ENCODE results near the gene SLCO3A1. TPM values are rescaled to one million over a fixed set of nuclear protein-coding genes. Genes with fewer than 3 reads are reported as not detected.

Gene SLCO3A1
- total and polyA plus RNA-seq, 4 donors: 1.6 to 3.6 (median 2.4) TPM

DNA sequence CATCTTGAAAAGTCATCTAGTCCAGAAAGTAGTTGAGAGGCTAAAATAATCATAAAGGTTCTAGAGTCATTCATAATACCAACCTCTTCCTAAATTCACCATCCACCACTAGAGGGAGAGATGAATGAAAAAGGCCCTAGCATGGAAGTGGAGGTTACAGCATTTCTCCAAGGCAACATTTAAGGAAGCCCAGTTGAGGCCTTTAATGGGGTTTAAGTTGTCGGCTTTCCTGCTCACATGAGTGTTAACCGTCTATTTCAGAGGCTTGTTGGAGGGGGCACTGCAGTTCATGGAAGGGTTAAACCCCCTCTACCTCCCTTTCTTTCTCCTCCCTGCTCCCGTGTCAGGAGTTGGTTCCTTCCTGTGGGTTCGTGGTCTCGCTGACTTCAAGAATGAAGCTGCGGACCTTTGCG, 3.8 kb upstream of the SLCO3A1 start:
- H3K36me3 ChIP-seq (ENCODE audit: control insufficient read depth in 4 of 4, insufficient read depth in 3 of 4, low read depth in 1 of 4, low read length in 3 of 4): no peaks in the 10 kb centered on the region
- no peak overlapping the region for H3K27ac ChIP-seq (ENCODE audit: low read depth in 1 of 2, low read length in 2 of 2)
- H3K4me3 ChIP-seq (ENCODE audit: low read depth in 1 of 3, low read length in 3 of 3): no peak overlapping the region
- 72% methylated on average over 7 of the region's 7 CpGs for WGBS
- H3K9ac ChIP-seq (ENCODE audit: low read depth in 1 of 2, low read length in 2 of 2): no peak overlapping the region
- H3K4me1 ChIP-seq (ENCODE audit: control insufficient read depth in 4 of 4, insufficient read depth in 4 of 4, low read length in 3 of 4): peaks cover 0 to 21% (median 10%) of the 10 kb centered on the region in 4 donors
- no peaks in the 10 kb centered on the region for H3K9me3 ChIP-seq (ENCODE audit: control insufficient read depth in 4 of 4, low read length in 3 of 4)
- DNase-seq (ENCODE audit: low spot score): no peak
- TF ChIP-seq, protein P1, sequence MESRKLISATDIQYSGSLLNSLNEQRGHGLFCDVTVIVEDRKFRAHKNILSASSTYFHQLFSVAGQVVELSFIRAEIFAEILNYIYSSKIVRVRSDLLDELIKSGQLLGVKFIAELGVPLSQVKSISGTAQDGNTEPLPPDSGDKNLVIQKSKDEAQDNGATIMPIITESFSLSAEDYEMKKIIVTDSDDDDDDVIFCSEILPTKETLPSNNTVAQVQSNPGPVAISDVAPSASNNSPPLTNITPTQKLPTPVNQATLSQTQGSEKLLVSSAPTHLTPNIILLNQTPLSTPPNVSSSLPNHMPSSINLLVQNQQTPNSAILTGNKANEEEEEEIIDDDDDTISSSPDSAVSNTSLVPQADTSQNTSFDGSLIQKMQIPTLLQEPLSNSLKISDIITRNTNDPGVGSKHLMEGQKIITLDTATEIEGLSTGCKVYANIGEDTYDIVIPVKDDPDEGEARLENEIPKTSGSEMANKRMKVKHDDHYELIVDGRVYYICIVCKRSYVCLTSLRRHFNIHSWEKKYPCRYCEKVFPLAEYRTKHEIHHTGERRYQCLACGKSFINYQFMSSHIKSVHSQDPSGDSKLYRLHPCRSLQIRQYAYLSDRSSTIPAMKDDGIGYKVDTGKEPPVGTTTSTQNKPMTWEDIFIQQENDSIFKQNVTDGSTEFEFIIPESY (IDR thresholded peaks at IDR 0.05): no peak
- TF ChIP-seq RAD21 (IDR thresholded peaks at IDR 0.05) (peak; percentile 70 to 82), JUND (IDR thresholded peaks at IDR 0.05) (no peak)
- TF ChIP-seq, protein P2, sequence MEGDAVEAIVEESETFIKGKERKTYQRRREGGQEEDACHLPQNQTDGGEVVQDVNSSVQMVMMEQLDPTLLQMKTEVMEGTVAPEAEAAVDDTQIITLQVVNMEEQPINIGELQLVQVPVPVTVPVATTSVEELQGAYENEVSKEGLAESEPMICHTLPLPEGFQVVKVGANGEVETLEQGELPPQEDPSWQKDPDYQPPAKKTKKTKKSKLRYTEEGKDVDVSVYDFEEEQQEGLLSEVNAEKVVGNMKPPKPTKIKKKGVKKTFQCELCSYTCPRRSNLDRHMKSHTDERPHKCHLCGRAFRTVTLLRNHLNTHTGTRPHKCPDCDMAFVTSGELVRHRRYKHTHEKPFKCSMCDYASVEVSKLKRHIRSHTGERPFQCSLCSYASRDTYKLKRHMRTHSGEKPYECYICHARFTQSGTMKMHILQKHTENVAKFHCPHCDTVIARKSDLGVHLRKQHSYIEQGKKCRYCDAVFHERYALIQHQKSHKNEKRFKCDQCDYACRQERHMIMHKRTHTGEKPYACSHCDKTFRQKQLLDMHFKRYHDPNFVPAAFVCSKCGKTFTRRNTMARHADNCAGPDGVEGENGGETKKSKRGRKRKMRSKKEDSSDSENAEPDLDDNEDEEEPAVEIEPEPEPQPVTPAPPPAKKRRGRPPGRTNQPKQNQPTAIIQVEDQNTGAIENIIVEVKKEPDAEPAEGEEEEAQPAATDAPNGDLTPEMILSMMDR (IDR thresholded peaks at IDR 0.05; ENCODE audit: low read depth, low read length, missing input control): peak; percentile 50
- H3K27me3 ChIP-seq (ENCODE audit: control insufficient read depth in 4 of 4, insufficient read depth in 4 of 4, low read length in 3 of 4): peaks cover 0 to 5% (median 0%) of the 10 kb centered on the region in 4 donors

DNA sequence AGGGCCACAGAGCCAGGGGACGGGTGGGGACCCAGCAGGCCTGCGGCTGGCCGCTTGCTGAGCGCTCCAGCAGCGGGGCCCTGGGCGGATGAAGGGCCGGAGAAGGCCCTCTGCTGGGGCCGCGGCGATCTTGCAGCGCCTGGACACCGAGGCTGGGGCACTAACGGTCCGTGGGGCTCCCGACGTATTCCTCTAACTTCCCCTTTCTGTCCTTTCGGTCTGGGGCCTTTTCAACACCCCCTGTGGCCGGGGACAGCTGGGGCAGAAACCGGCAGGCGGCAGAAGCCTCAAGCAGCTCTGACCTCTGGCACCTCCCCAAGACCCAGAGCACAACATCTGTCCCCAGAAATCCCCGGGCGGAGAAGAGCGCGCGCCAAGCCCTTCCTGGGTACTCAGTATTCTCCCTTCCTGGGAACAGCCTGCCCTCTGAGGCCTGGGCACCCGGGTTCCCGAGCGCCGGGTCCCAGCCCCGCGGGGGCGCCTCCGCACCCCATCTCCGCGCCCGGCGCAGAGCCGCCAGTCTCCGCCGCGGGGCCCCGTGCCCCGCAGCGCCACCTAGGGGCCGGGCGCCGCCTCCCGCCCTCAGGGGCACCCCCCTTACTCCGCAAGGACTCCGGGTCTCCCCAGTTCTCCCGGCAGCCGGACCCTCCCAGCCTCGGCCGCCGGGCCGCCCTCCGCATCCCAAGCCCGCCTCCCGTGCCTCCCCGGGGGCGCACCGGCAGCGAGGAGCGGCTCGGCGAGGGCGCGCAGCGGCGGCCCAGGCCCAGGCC, 582 bp upstream of the SLCO3A1 start:
- DNase-seq (ENCODE audit: low spot score): peak; percentile 59
- Histone ChIP-seq H3K27ac (ENCODE audit: low read depth in 1 of 2, low read length in 2 of 2) (peak overlapping the region; percentile 83 to 85), H3K36me3 (ENCODE audit: control insufficient read depth in 4 of 4, insufficient read depth in 3 of 4, low read depth in 1 of 4, low read length in 3 of 4) (no peaks in the 10 kb centered on the region), H3K9ac (ENCODE audit: low read depth in 1 of 2, low read length in 2 of 2) (peak overlapping the region in 1 of 2 donors; percentile 75), H3K4me1 (ENCODE audit: control insufficient read depth in 4 of 4, insufficient read depth in 4 of 4, low read length in 3 of 4) (peaks cover 0 to 21% (median 12%) of the 10 kb centered on the region in 4 donors), H3K9me3 (ENCODE audit: control insufficient read depth in 4 of 4, low read length in 3 of 4) (no peaks in the 10 kb centered on the region), H3K27me3 (ENCODE audit: control insufficient read depth in 4 of 4, insufficient read depth in 4 of 4, low read length in 3 of 4) (peaks cover 0 to 2% (median 0%) of the 10 kb centered on the region in 4 donors), H3K4me3 (ENCODE audit: low read depth in 1 of 3, low read length in 3 of 3) (peak overlapping the region; percentile 44 to 85 (median 72))
- no peak for TF ChIP-seq YY1 (IDR thresholded peaks at IDR 0.05)
- TF ChIP-seq, protein P2 (IDR thresholded peaks at IDR 0.05; ENCODE audit: low read depth, low read length, missing input control): peak; percentile 60
- no peak for TF ChIP-seq RXRA (IDR thresholded peaks at IDR 0.05)
- peak; percentile 66 to 76 for TF ChIP-seq RAD21 (IDR thresholded peaks at IDR 0.05)
- no peak for TF ChIP-seq FOXA2 (IDR thresholded peaks at IDR 0.05)
- TF ChIP-seq NR2F2 (IDR thresholded peaks at IDR 0.05): peak; percentile 56
- WGBS: 1% methylated on average over 70 of the region's 70 CpGs
